Endodermal cell (in vitro differentiated cells): ENCODE data around the gene TTLL5. TPM values are rescaled to one million over a fixed set of nuclear protein-coding genes. Genes with fewer than 3 reads are reported as not detected.

Experiments used
- DNase-seq: peaks from one replicate; pipeline ENCODE4 v3.0.0-alpha.2; 2017
- H3K27ac ChIP-seq: 2 replicates; pipeline ENCODE4 v1.5.1; 2013; ENCODE audit warnings: mild to moderate bottlenecking, low read depth, low read length, moderate library complexity
- H3K27me3 ChIP-seq: 2 replicates; pipeline ENCODE4 v1.6.1; 2013; ENCODE audit warnings: mild to moderate bottlenecking, low read length, moderate library complexity; ENCODE audit not compliant: insufficient read depth, control insufficient read depth, poor library complexity, severe bottlenecking
- H3K36me3 ChIP-seq: 2 replicates; pipeline ENCODE4 v1.7.0; 2013; ENCODE audit warnings: mild to moderate bottlenecking, low read length, moderate library complexity; ENCODE audit not compliant: control insufficient read depth, insufficient read depth
- H3K4me1 ChIP-seq: one replicate; pipeline ENCODE4 v1.7.0; 2013; ENCODE audit warnings: low read length; ENCODE audit not compliant: control insufficient read depth, insufficient read depth
- H3K4me3 ChIP-seq: 2 replicates; pipeline ENCODE4 v1.5.1; 2013; ENCODE audit warnings: mild to moderate bottlenecking, low read length, moderate library complexity
- H3K9ac ChIP-seq: 2 replicates; pipeline ENCODE4 v1.6.1; 2013; ENCODE audit warnings: mild to moderate bottlenecking, low read length, moderate library complexity; ENCODE audit not compliant: poor library complexity, severe bottlenecking; ENCODE audit errors: extremely low read depth
- H3K9me3 ChIP-seq: 2 replicates; pipeline ENCODE4 v1.6.1; 2013; ENCODE audit warnings: mild to moderate bottlenecking, low read length, moderate library complexity; ENCODE audit not compliant: control insufficient read depth
- H3K27ac Mint-ChIP-seq: 2 replicates; pipeline ENCODE4 v1.8.0; 2020; ENCODE audit warnings: mixed read lengths
- H3K27me3 Mint-ChIP-seq: 2 replicates; pipeline ENCODE4 v1.8.0; 2021; ENCODE audit warnings: mild to moderate bottlenecking, mixed read lengths; ENCODE audit not compliant: insufficient read depth
- H3K36me3 Mint-ChIP-seq: 2 replicates; pipeline ENCODE4 v1.8.0; 2020; ENCODE audit warnings: low read depth, mixed read lengths
- H3K4me1 Mint-ChIP-seq: 2 replicates; pipeline ENCODE4 v1.8.0; 2020; ENCODE audit warnings: mixed read lengths
- H3K4me3 Mint-ChIP-seq: 2 replicates; pipeline ENCODE4 v1.8.0; 2020; ENCODE audit warnings: mild to moderate bottlenecking, moderate library complexity, mixed read lengths
- H3K9me3 Mint-ChIP-seq: 2 replicates; pipeline ENCODE4 v1.8.0; 2020; ENCODE audit warnings: mild to moderate bottlenecking, mixed read lengths
- CTCF ChIP-seq: fragments of 200-600 bp; sonication (generic); conservative IDR thresholded peaks from 2 replicates; pipeline ENCODE4 v1.5.0; 2021; ENCODE audit warnings: antibody characterized with exemption, mild to moderate bottlenecking
- WGBS, 2 experiments: methylation state at CpG; one replicate each; pipeline versions ENCODE4 v1.1.5 to v1.1.7; 2013; ENCODE audit warnings: missing lambda C conversion rate in 2 of 2, mixed read lengths in 1 of 2; ENCODE audit not compliant: insufficient coverage in 1 of 2, insufficient read length in 1 of 2; 5-methylcytosine and 5-hydroxymethylcytosine counted together
- total RNA-seq, 2 donors: library from RNA; stranded (reverse); fragmentation: NEBNext Ultra II Directional in 1 of 2; extraction: Animal tissue kit (Norgen Biotek cat#: 25700) in 1 of 2; gene quantifications; 2 replicates in 1 of 2; 3 replicates in 1 of 2; pipeline ENCODE4 v1.2.1, GENCODE V29; 2021

Gene TTLL5
- total RNA-seq, 2 donors from 2014 or later, result 50.5 to 54.2 TPM

- Histone ChIP-seq H3K4me1 (peaks cover 21% of the 10 kb centered on the region), H3K27me3 (no peaks in the 10 kb centered on the region), H3K9me3 (no peaks in the 10 kb centered on the region), H3K4me3 (no peak overlapping the region), H3K27ac (no peak overlapping the region), H3K36me3 (peaks cover 20% of the 10 kb centered on the region), H3K9ac (no peak overlapping the region)
- TF ChIP-seq CTCF, result no peak
- peaks cover 38% of the 10 kb centered on the region for H3K4me1 Mint-ChIP-seq
- peaks cover 25% of the 10 kb centered on the region for H3K36me3 Mint-ChIP-seq
- H3K9me3 Mint-ChIP-seq, result no peaks in the 10 kb centered on the region
- H3K27me3 Mint-ChIP-seq, result peaks cover 4% of the 10 kb centered on the region
- 96% methylated on average over 6 of the region's 6 CpGs for WGBS, 2 experiments
- no peak overlapping the region for H3K4me3 Mint-ChIP-seq
- H3K27ac Mint-ChIP-seq, result no peak overlapping the region
- DNase-seq, result no peak
These were observed 328.1 kb downstream of the TTLL5 start for GRCh38 chr14:75989134-75989533.

GRCh38 chr14:75990297-75990696 is 329.3 kb downstream of the TTLL5 start:
- Histone ChIP-seq H3K27me3 (no peaks in the 10 kb centered on the region), H3K27ac (no peak overlapping the region), H3K36me3 (peaks cover 24% of the 10 kb centered on the region), H3K9me3 (no peaks in the 10 kb centered on the region), H3K4me3 (no peak overlapping the region), H3K4me1 (peaks cover 14% of the 10 kb centered on the region), H3K9ac (no peak overlapping the region)
- Mint-ChIP-seq H3K4me1 (peaks cover 27% of the 10 kb centered on the region), H3K36me3 (peaks cover 31% of the 10 kb centered on the region), H3K9me3 (no peaks in the 10 kb centered on the region), H3K27me3 (peaks cover 2% of the 10 kb centered on the region), H3K4me3 (no peak overlapping the region), H3K27ac (no peak overlapping the region)
- DNase-seq, result no peak
- WGBS, 2 experiments, result 93 to 98% methylated on average over 3 to 4 of the region's 4 CpGs
- no peak for TF ChIP-seq CTCF

GRCh38 chr14:75991753-75992152 is 330.7 kb downstream of the TTLL5 start:
- Histone ChIP-seq H3K4me3 (no peak overlapping the region), H3K9me3 (no peaks in the 10 kb centered on the region), H3K4me1 (peaks cover 14% of the 10 kb centered on the region), H3K9ac (no peak overlapping the region), H3K36me3 (peaks cover 35% of the 10 kb centered on the region), H3K27ac (no peak overlapping the region), H3K27me3 (no peaks in the 10 kb centered on the region)
- DNase-seq, result no peak
- Mint-ChIP-seq H3K9me3 (no peaks in the 10 kb centered on the region), H3K27ac (no peak overlapping the region), H3K4me3 (no peak overlapping the region), H3K36me3 (peaks cover 43% of the 10 kb centered on the region), H3K4me1 (peaks cover 17% of the 10 kb centered on the region), H3K27me3 (peaks cover 2% of the 10 kb centered on the region)
- WGBS, 2 experiments, result 86 to 94% methylated on average over 3 to 4 of the region's 4 CpGs
- TF ChIP-seq CTCF, result no peak
